ENCODE data around the gene COL4A4. TPM values are rescaled to one million over a fixed set of nuclear protein-coding genes. Genes with fewer than 3 reads are reported as not detected.

The COL4A4 gene
- not detected for polyA plus RNA-seq (2012; ENCODE audit: insufficient read length, low read depth)

GRCh38 chr2:227163998-227164762 lies at the start of gene COL4A4, which contains the start of gene COL4A3:
Gene COL4A4, minus strand, starts transcription at chr2:227164205. Its CDS starts 16,722 bp downstream, at chr2:227147483.
Gene COL4A3, plus strand, starts transcription at chr2:227164624. Its CDS starts 103 bp downstream, at chr2:227164727.
- TF ChIP-seq SIN3A (IDR thresholded peaks at IDR 0.05; ENCODE audit: borderline replicate concordance, insufficient read depth, low read length) = no peak
- TF ChIP-seq REST (IDR thresholded peaks at IDR 0.05; ENCODE audit: insufficient read depth in 1 of 2, low read depth in 2 of 2, low read length in 2 of 2) = no peak
- no peak for TF ChIP-seq POLR2AphosphoS5 (IDR thresholded peaks at IDR 0.05; ENCODE audit: low read depth, low read length)
- no peak for TF ChIP-seq TAF1 (IDR thresholded peaks at IDR 0.05; ENCODE audit: borderline replicate concordance, insufficient read depth, low read length)
- no peak for TF ChIP-seq FOXP2 (optimal IDR thresholded peaks at IDR 0.05; ENCODE audit: borderline replicate concordance, extremely low read depth, extremely low read length, insufficient read depth)

- no peak for TF ChIP-seq SIN3A (IDR thresholded peaks at IDR 0.05; ENCODE audit: borderline replicate concordance, insufficient read depth, low read length)
- TF ChIP-seq FOXP2 (optimal IDR thresholded peaks at IDR 0.05; ENCODE audit: borderline replicate concordance, extremely low read depth, extremely low read length, insufficient read depth) = no peak
- no peak for TF ChIP-seq POLR2AphosphoS5 (IDR thresholded peaks at IDR 0.05; ENCODE audit: low read depth, low read length)
- TF ChIP-seq TAF1 (IDR thresholded peaks at IDR 0.05; ENCODE audit: borderline replicate concordance, insufficient read depth, low read length) = no peak
Measured at GRCh38 chr2:227207573-227207972, 43.6 kb upstream of the COL4A4 start.

- TF ChIP-seq REST (IDR thresholded peaks at IDR 0.05; ENCODE audit: insufficient read depth in 1 of 2, low read depth in 2 of 2, low read length in 2 of 2) = no peak
Measured at GRCh38 chr2:227206406-227206805, 42.4 kb upstream of the COL4A4 start.

- TF ChIP-seq REST (IDR thresholded peaks at IDR 0.05; ENCODE audit: insufficient read depth in 1 of 2, low read depth in 2 of 2, low read length in 2 of 2) = no peak
- no peak for TF ChIP-seq SIN3A (IDR thresholded peaks at IDR 0.05; ENCODE audit: borderline replicate concordance, insufficient read depth, low read length)
- no peak for TF ChIP-seq POLR2AphosphoS5 (IDR thresholded peaks at IDR 0.05; ENCODE audit: low read depth, low read length)
- no peak for TF ChIP-seq FOXP2 (optimal IDR thresholded peaks at IDR 0.05; ENCODE audit: borderline replicate concordance, extremely low read depth, extremely low read length, insufficient read depth)
Measured at GRCh38 chr2:227205701-227206100, 41.7 kb upstream of the COL4A4 start.

- TF ChIP-seq SIN3A (IDR thresholded peaks at IDR 0.05; ENCODE audit: borderline replicate concordance, insufficient read depth, low read length) (no peak), FOXP2 (optimal IDR thresholded peaks at IDR 0.05; ENCODE audit: borderline replicate concordance, extremely low read depth, extremely low read length, insufficient read depth) (no peak), POLR2AphosphoS5 (IDR thresholded peaks at IDR 0.05; ENCODE audit: low read depth, low read length) (no peak), REST (IDR thresholded peaks at IDR 0.05; ENCODE audit: insufficient read depth in 1 of 2, low read depth in 2 of 2, low read length in 2 of 2) (no peak), TAF1 (IDR thresholded peaks at IDR 0.05; ENCODE audit: borderline replicate concordance, insufficient read depth, low read length) (no peak)
Measured at GRCh38 chr2:227204452-227204851, 40.4 kb upstream of the COL4A4 start.
